GM19099 (cell line): ENCODE measurements around the gene NOX4.

Source experiments
- POLR2A ChIP-seq: IDR thresholded peaks from 3 replicates; pipeline ENCODE4 v1.6.1; 2011; ENCODE audit warnings: low read depth; ENCODE audit not compliant: insufficient read length; ENCODE audit errors: extremely low read depth

Gene NOX4

DNA sequence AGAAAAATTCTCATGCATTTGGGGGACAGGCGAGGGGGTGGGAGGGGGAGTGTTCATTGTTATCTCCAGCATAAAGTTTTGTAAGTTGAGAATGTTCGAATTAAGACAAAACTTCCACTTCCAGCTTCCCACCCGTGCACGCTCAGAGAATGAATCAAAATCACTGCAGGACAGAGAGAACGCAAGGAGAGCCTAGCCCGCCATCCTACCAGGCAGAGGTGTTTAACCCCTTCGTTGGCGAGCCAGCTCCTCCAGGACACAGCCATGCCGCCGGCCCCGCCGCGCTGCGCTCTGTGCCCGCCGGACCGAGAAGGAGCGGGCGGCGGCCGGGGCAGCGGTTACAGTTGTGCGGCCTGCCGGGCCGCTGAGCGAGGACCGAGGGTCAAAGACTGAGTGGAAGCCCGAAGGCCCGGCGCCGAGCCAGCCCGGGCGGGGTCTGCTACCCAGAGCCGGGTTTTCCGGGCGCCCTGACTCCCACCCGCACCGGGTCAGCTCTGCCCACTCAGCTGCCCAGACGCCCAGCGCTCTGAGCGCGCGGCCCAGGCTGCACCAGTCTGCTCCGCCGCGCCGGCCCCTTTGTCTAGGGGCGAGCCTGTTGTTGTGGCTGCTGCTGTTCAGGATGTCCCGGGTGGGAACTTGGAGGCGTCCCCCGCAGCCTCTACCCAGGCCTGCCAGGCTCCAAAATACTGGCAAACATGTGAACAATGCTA, at the start of gene NOX4:
Gene NOX4 (minus strand): TSS at position 395 of the 710 bp plus-strand sequence. CDS start 129 bp downstream, at position 266.
- no peak for TF ChIP-seq POLR2A

DNA sequence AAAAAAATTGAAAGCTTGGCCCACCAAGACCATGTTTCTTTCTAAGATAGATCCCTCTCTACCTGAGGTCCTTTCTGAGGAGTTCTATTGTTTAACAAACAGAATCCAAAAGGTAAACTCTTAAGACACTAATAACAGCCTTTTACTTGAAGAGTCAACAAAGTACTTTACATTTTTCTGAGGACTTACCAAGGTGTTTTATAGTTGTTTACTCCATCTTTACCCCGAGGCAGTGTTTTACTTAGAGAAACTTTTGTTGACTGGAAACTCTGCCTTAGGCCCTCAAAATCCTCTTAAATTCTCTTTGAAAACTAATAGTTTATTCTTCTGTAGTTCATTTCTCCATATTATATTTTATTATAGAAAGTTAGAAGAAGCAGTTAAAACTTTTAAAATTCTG, 49.7 kb upstream of the NOX4 start:
- TF ChIP-seq POLR2A, result no peak

DNA sequence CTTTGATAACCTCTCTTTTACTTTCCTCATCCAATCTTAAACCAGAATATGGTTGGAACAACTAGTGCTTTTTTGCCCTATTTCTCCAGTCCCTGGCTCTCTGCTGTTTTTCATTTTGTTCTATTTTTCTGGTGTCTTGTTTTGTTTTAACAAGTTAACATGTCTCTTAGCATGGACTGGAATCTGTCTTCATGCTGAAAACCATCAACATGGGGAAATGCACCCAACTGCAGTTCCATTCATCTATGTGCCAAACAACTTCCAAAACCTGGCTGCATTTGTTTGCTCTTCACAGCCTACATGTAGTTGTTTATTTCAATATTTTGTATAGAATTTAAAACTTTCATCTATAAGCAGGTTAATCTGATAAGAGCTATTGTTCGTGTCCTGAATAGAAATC, 46.8 kb upstream of the NOX4 start:
- TF ChIP-seq POLR2A, result no peak

DNA sequence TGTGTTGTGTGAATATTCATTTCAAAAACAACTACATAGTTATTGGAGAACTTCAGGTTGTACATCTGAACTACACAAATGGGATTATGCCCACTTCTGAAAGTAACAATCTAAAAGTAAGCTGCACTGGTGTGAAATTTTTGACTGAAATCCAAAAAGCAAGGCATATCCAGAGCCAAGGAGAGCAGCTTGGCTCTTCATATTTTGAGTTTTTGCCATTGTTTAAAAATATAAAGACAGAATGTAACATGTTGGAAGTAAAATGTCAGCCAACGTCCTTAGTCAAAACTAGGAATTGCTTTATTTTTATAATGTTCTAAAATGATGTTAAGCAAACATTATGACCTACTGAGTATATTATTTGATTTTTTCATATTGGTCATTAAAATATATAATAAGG, 45.8 kb upstream of the NOX4 start:
- TF ChIP-seq POLR2A, result no peak

DNA sequence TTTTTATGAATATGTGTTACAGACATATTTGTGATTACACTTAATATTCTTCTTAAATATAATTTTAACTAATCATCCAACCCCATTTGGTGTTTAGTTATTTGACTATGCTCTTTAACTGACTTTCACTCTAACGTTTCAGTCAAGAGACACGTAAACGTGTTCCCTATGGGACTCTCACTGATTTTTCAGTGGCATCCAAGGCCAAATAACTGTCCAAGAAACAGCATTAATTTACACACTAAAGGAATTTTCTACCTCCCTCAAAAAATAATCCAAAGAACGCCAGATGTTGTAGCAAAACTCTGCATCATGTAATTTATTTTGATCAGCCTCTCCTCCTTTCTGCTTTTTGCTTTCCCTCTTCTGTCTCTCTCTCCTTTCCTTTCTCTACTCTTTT, 44.0 kb upstream of the NOX4 start:
- no peak for TF ChIP-seq POLR2A

DNA sequence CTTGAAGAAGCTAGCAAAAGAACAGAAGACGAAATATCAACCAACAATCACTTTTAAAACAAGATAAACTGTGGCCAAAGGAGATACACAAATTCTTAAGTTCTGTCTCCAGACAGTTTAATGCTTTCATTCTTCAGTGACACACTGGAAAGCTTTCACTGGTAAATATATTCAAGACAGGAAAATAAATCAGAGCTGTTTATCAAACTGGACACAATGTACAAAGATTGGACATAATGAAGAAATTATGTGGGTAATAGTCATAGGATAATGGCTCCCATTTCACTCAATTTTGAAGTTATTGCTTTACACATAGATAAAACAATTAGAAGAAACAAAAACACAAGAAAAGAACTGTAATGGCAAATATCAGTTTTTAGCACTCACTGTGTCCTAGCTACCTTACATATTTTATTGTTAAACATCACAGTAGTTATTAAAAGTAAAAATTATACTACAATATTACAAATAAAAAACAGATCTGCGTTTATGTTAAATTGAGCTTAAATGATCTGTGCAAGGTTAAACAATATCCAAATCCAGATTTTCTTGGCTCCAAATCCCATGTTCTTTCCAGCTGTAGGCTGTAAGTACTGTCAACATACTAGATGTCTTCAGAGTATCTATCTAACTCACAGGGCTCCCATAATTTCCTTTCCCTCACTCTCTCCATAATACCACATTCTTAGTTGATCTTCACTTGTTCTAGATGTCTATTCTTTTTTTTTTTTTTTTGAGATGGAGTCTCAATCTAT, 38.6 kb upstream of the NOX4 start:
- no peak for TF ChIP-seq POLR2A

DNA sequence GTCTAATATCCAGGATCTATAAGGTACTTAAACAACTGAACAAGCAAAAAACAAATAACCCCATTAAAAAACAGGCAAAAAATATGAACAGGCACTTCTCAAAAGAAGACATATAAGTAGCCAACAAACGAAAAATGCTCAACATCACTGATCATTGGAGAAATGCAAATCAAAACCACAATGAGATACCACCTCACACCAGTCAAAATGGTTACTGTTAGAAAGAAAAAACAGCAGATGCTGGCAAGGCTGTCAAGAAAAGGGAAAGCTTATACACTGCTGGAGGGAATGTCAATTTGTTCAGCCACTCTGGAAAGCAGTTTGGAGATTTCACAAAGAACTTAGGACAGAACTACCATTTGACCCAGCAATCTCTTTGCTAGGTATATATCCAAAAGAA, 30.6 kb upstream of the NOX4 start:
- TF ChIP-seq POLR2A, result no peak

DNA sequence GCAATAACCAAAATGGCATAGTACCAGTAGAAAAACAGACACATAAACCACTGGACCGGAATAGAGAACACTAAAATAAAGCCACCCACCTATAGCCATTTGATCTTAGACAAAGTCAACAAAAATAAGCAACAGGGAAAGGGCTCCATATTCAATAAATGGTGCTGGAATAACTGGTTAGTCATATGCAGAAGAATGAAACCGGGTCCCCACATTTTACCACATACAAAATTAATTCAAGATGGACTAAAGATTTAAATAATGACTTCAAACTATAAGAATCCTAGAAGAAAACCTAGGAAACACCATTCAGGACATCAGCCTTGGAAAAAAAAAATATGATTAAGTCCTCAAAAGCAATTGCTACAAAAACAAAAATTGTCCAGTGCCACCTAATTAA, 30.1 kb upstream of the NOX4 start:
- no peak for TF ChIP-seq POLR2A

DNA sequence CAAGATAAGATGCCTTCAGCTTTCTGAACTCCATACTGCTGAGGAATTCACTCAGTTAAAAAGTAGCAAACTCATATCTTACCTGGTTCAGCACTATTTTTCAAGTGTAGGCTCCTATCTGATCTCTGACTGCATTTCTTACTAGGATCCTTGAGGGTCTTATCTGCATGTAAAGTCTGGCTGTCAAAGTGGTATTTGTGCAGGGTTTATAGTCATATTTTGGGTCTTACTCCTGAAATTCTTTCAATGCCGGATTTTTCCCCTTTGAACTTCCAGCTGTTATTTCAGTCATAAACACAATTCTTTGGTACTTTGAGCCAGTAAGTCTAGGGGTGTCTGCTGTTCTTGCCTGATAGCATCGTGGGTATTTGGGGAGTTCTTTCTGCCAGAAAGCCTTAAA, 25.3 kb upstream of the NOX4 start:
- no peak for TF ChIP-seq POLR2A

DNA sequence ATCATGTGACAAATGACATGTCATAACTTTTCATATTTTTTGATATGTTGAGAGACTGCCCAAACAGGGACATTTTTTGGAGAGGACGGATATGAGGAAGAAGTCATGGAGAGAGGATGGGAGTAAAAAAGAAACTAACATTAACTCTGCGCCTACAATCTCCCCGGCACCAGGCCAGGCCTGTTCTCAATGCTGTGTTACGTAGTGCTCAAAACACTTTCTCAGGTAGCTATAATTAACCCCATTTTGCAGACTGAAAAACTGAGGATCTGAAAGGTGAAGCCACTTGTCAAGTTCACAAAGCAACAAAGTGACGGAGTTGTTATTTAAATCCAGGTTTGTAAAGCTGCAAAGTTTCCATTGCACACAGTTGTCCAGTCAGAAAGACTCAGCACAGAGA, 17.4 kb upstream of the NOX4 start:
- no peak for TF ChIP-seq POLR2A

DNA sequence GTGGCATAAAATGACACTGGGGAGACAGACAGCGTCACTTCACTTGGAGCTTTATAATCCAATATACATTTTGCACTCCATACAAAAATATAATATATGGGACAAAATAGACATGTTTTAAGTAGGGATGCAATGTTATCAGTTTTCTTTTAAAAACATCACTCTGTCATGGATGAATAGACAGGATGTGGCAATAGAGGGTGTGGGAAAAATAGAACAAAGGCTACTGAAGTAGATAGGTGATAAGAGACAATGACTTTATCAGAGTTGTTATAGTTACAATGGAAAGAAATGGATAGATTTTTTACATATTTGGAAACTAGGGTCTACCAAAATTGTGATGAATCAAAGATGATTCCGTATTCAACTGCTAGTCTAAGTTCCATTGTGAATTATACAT, 13.1 kb upstream of the NOX4 start:
- no peak for TF ChIP-seq POLR2A

DNA sequence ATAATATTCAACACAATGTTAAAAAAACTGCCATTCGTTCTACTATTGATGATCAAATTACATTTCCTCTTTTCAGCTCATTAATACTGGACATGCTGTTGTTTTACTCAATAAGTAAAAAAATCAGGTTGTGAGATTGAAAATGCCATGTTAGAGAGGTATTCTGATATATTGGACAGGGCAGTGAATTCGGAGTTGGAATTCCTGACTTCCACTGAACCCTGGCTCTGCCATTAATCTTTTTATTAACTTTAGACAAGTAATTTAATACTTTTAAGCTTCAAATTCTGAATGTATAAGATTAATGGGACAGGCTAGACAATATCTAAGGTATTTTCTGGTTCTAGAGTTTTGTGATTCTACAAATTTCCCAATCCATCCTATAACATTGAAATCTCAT, 12.2 kb upstream of the NOX4 start:
- no peak for TF ChIP-seq POLR2A

DNA sequence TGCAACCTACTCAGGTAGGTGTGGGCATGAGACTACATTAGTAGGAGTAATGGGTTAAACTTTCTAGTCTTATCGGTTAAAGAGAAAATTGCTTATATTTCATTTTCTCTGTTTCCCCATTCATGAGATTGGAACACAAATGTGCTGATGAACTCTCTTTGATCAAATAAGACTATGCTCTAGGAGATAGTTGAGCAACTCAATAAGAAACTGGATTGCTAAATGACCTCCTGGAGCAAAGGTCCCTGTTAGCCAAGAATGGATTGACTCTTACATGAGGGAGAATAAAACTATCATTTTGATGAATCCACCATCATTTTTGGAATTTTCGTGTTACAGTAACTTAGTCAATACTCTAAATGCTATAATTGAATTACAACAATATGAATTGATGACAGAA, 11.1 kb upstream of the NOX4 start:
- TF ChIP-seq POLR2A, result no peak

DNA sequence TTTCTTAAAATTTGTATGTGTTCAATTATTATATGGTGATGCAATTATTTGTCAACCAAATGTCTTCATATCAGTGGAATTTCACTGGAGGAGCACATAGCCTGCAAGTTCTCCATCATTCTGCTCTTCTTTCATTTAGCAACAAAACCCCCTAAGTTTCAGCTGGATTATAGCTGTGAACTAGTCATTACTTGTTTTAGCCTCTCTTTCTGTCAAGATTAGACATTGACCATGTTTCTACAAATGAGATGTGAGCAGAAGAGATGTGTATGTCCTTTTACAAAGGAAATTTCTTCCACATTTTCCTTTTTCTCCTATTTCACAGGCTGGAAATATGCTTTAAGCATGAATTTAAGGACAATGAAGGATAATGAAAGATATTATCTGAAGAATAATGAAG, 9.2 kb upstream of the NOX4 start:
- no peak for TF ChIP-seq POLR2A

DNA sequence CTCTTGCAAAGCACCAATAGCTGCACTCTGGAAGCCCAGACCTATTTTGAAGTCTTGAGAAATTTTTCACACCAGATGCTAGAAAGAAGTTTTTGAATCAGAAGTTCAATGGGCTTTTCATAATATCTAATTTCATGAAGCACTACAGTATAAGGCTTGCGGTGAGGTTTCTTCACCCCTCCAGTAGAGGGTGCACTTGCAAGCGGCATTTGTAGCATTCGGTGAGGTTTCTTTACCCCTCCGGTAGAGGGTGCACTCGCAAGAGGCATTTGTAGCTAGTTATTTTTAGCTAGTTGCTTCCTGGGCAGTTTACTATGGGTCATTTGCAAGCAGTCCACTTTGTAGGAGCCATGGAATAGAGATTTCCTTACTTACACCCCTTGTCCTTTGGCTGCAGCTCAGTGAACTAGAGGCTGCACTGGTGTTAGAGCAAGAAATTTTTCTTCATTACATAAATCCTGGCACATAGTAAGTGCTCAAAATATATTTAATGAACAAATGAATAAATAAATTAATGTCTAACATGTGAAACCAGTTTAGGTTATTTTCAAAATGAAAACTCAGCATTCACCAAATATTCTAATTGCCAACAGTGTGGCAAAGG, 7.8 kb upstream of the NOX4 start:
- no peak for TF ChIP-seq POLR2A

DNA sequence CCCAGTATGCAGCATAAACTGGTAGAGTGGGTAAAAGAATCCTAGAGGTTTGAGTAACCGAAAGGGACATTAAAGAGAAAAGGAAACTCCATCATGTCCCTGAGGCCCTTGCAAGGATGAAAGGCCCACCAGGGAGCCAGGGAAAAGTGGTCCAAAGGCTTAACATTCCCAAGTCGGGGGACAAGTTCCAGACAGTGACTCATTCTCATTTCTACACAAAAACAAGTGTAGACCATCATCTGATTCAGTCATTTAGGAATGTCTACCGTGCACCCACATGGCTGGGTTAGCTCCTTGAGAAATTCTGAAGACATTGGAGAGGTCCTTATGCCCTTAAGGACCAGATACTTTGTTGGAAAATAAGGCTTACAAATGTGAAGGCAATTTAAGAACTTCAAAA, 4.8 kb upstream of the NOX4 start:
- TF ChIP-seq POLR2A, result no peak

DNA sequence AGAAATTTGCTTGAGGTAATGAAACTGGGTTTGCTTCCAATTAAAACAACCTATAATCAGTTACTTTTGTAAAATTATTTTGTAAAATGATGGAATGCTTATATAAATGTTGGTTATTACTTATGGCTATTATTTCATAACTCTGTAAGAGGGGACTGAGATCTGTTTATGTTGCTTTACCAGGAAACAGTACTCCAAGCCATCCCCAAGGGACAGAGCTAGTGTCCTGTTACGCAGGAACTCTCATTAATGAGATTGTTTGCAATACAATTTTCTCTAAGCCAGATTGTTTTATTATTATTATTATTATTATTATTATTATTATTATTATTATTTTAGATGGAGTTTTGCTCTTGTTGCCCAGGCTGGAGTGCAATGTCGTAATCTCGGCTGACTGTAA, 2.3 kb upstream of the NOX4 start:
- no peak for TF ChIP-seq POLR2A

DNA sequence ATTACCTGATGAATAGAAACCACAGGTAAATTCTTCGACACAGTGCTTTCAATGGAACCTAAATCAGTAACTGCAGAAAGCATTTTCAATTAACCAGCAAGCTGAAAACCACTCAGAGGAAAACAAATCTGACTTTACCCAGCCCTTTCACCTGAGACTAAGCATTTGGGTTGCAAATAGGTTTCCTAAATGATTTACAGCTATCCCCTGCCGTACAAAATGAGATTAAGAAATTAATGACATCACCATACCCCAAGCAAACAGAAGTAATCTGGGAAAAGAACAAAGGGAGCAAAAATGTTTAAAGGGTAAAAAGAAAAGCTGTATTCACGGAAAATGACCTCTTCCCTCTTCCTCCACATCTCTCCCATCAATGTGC, 584 bp downstream of the NOX4 start:
- TF ChIP-seq POLR2A, result no peak
